Activated CD4-positive, alpha-beta T cell treated with anti-CD3 and anti-CD28 coated beads, Interleukin-2, amount 50 U/mL, for 24 hours (primary cell): ENCODE data around the gene ZNF668.
A peak's percentile ranks its signal among the peaks of the same experiment; 100 is the strongest.

Source experiments
- DNase-seq, 2 donors: peaks; one replicate each; pipeline ENCODE4 v3.0.0-alpha.2; 2020; ENCODE audit warnings: low read depth in 1 of 2, low spot score in 1 of 2

ZNF668 gene

GRCh38 chr16:31081428-31082351 is 7.7 kb upstream of the ZNF668 start:
- no peak for DNase-seq

- no peak for DNase-seq
Observed at GRCh38 chr16:31080756-31081419, 6.8 kb upstream of the ZNF668 start.

GRCh38 chr16:31080035-31080629 is 6.1 kb upstream of the ZNF668 start:
- no peak for DNase-seq

- no peak for DNase-seq
Observed at GRCh38 chr16:31079342-31079944, 5.4 kb upstream of the ZNF668 start.

GRCh38 chr16:31078597-31079341 is 4.7 kb upstream of the ZNF668 start:
- DNase-seq: no peak

- no peak for DNase-seq
Observed at GRCh38 chr16:31077592-31078396, 3.8 kb upstream of the ZNF668 start.

- DNase-seq: no peak
Observed at GRCh38 chr16:31077024-31077423, 3.0 kb upstream of the ZNF668 start.

GRCh38 chr16:31076319-31076718 is 2.3 kb upstream of the ZNF668 start:
- DNase-seq: no peak

GRCh38 chr16:31074814-31075183 is 759 bp upstream of the ZNF668 start:
- DNase-seq: no peak

- DNase-seq: peak; percentile 71 to 84
Observed at GRCh38 chr16:31073142-31073969, 684 bp downstream of the ZNF668 start.

GRCh38 chr16:31072540-31073141 is 1.4 kb downstream of the ZNF668 start:
- DNase-seq: peak in 1 of 2 donors; percentile 14

GRCh38 chr16:31071861-31072260 is 2.2 kb downstream of the ZNF668 start:
- no peak for DNase-seq

GRCh38 chr16:31067342-31067741 is 6.7 kb downstream of the ZNF668 start:
- no peak for DNase-seq

GRCh38 chr16:31064882-31065461 is 9.1 kb downstream of the ZNF668 start:
- no peak for DNase-seq

- DNase-seq: no peak
Observed at GRCh38 chr16:31063843-31064611, 10.0 kb downstream of the ZNF668 start.

- DNase-seq: no peak
Observed at GRCh38 chr16:31063495-31063842, 10.6 kb downstream of the ZNF668 start.

GRCh38 chr16:31061813-31062440 is 12.1 kb downstream of the ZNF668 start:
- no peak for DNase-seq
